Natural killer cell (primary cell): ENCODE data around the gene NME1. TPM values are rescaled to one million over a fixed set of nuclear protein-coding genes. Genes with fewer than 3 reads are reported as not detected.

ENCODE experiments used
- ATAC-seq, 3 donors: fragments of 150-1000 bp in 2 of 3; fragments of 200-7000 bp in 1 of 3; cut with Tn5 transposase; 1 replicate in 1 of 3; 2 replicates in 2 of 3; pipeline ENCODE4 v1.10.0; 2021; ENCODE audit warnings: mild to moderate bottlenecking in 2 of 3, moderate library complexity in 2 of 3
- DNase-seq, 2 donors: peaks; one replicate each; pipeline versions ENCODE4 v3.0.0 to v3.0.0-alpha.2; 2013 to 2021; ENCODE audit warnings: mixed read lengths in 1 of 2
- H3K27ac ChIP-seq: one replicate; pipeline ENCODE4 v1.5.1; 2013; ENCODE audit warnings: mild to moderate bottlenecking, low read length
- H3K27me3 ChIP-seq: one replicate; pipeline ENCODE4 v1.6.1; 2013; ENCODE audit warnings: low read length; ENCODE audit not compliant: control insufficient read depth, insufficient read depth
- H3K36me3 ChIP-seq: one replicate; pipeline ENCODE4 v1.6.1; 2013; ENCODE audit warnings: low read length; ENCODE audit not compliant: control insufficient read depth, insufficient read depth
- H3K4me1 ChIP-seq: one replicate; pipeline ENCODE4 v1.6.1; 2013; ENCODE audit warnings: low read length; ENCODE audit not compliant: control insufficient read depth, insufficient read depth
- H3K4me3 ChIP-seq: one replicate; pipeline ENCODE4 v1.5.1; 2013; ENCODE audit warnings: low read length
- H3K9me3 ChIP-seq: one replicate; pipeline ENCODE4 v1.6.1; 2013; ENCODE audit warnings: low read length; ENCODE audit not compliant: control insufficient read depth, insufficient read depth
- H3K27ac Mint-ChIP-seq, 2 donors: one replicate each; pipeline ENCODE4 v1.8.0; 2022; ENCODE audit warnings: mild to moderate bottlenecking in 2 of 2, mixed read lengths in 2 of 2, moderate library complexity in 1 of 2
- H3K27me3 Mint-ChIP-seq, 2 donors: one replicate each; pipeline ENCODE4 v1.8.0; 2022; ENCODE audit warnings: low read depth in 2 of 2, mixed read lengths in 2 of 2
- H3K36me3 Mint-ChIP-seq: one replicate; pipeline ENCODE4 v1.8.0; 2022; ENCODE audit warnings: mixed read lengths
- H3K4me1 Mint-ChIP-seq, 2 donors: one replicate each; pipeline ENCODE4 v1.8.0; 2022; ENCODE audit warnings: mixed read lengths in 2 of 2
- H3K4me3 Mint-ChIP-seq: one replicate; pipeline ENCODE4 v1.8.0; 2022; ENCODE audit warnings: mild to moderate bottlenecking, moderate library complexity, mixed read lengths
- H3K9me3 Mint-ChIP-seq, 2 donors: one replicate each; pipeline ENCODE4 v1.8.0; 2022; ENCODE audit warnings: mixed read lengths in 2 of 2
- WGBS: methylation state at CpG from one replicate; pipeline ENCODE4 v1.1.7; 2013; ENCODE audit warnings: missing lambda C conversion rate; ENCODE audit not compliant: insufficient coverage; 5-methylcytosine and 5-hydroxymethylcytosine counted together
- intact Hi-C: fragments of 100-400 bp; cut with micrococcal nuclease; formaldehyde crosslinking; loops from one replicate; pipeline ENCODE4 v1.14.2; 2022
- total RNA-seq, 4 donors: library from RNA; stranded (reverse); fragments of 120-200 nt in 1 of 4; gene quantifications; one replicate each; pipeline versions ENCODE4 v1.2.3 to v1.2.4, GENCODE V29; 2013 to 2022
- TF ChIP-seq, protein P1 (sequence below): fragments of 200-600 bp; IDR thresholded peaks from one replicate; pipeline ENCODE4 v1.8.0; 2022; ENCODE audit warnings: antibody characterized with exemption

NME1 gene
- total RNA-seq, 3 donors from 2014 or later (not counting 1 experiment from before 2014, with no cell fraction given): 14.7 to 17.8 (median 15.0) TPM

DNA sequence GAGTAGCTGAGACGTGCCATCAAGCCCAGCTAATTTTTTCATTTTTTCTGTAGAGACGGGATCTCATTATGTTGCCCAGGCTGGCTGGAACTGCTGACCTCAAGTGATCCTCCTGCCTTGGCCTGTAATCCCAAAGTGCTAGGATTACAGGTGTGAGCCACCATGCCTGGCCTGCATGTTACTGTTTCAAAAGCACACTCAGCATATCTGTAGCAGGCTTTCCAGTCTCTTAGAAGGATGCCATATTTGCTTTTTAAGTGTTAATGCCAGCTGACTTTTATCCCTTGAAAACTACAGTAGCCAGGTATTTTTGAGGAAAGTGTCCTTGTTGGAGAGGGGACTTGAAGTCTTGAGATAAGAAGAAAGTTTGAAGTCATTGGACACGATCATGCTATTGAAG is 17.4 kb upstream of the NME1 start:
- H3K9me3 Mint-ChIP-seq: no peaks in the 10 kb centered on the region
- no peak overlapping the region for H3K27ac Mint-ChIP-seq
- H3K4me3 ChIP-seq: no peak overlapping the region
- no peak overlapping the region for H3K27ac ChIP-seq
- no peaks in the 10 kb centered on the region for H3K27me3 ChIP-seq
- H3K9me3 ChIP-seq: no peaks in the 10 kb centered on the region
- WGBS: 95% methylated on average over 3 of the region's 3 CpGs
- H3K4me1 Mint-ChIP-seq: no peaks in the 10 kb centered on the region
- no peaks in the 10 kb centered on the region for H3K36me3 ChIP-seq
- ATAC-seq (no peak), DNase-seq (no peak)
- TF ChIP-seq, protein P1, sequence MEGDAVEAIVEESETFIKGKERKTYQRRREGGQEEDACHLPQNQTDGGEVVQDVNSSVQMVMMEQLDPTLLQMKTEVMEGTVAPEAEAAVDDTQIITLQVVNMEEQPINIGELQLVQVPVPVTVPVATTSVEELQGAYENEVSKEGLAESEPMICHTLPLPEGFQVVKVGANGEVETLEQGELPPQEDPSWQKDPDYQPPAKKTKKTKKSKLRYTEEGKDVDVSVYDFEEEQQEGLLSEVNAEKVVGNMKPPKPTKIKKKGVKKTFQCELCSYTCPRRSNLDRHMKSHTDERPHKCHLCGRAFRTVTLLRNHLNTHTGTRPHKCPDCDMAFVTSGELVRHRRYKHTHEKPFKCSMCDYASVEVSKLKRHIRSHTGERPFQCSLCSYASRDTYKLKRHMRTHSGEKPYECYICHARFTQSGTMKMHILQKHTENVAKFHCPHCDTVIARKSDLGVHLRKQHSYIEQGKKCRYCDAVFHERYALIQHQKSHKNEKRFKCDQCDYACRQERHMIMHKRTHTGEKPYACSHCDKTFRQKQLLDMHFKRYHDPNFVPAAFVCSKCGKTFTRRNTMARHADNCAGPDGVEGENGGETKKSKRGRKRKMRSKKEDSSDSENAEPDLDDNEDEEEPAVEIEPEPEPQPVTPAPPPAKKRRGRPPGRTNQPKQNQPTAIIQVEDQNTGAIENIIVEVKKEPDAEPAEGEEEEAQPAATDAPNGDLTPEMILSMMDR: no peak
- no peaks in the 10 kb centered on the region for H3K36me3 Mint-ChIP-seq
- H3K27me3 Mint-ChIP-seq: peaks cover 0 to 6% of the 10 kb centered on the region in 2 donors
- intact Hi-C loops: no loop called here
- H3K4me1 ChIP-seq: no peaks in the 10 kb centered on the region
- H3K4me3 Mint-ChIP-seq: no peak overlapping the region

DNA sequence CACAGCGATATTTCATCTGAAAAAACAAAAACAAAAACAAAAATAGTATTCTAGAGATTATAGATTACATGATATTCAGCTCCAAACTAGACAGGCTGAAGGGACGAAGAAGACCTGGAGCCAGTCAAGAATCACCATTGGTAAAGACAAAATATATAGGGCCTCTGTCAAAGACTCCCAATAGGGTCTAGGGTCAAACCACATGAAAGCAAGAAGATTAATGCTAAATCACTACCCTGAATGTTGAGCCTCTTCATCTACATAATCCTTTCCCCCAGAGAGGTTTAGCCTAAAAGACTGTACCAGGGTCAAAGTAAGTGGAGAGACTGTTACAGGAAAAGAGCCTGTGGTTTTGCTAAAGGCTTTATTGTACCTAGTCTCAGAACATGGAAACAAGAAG is 10.8 kb upstream of the NME1 start:
- Histone ChIP-seq H3K4me3 (no peak overlapping the region), H3K27ac (no peak overlapping the region), H3K4me1 (no peaks in the 10 kb centered on the region), H3K27me3 (no peaks in the 10 kb centered on the region), H3K9me3 (no peaks in the 10 kb centered on the region), H3K36me3 (no peaks in the 10 kb centered on the region)
- Mint-ChIP-seq H3K27ac (no peak overlapping the region), H3K4me1 (no peaks in the 10 kb centered on the region), H3K9me3 (no peaks in the 10 kb centered on the region), H3K36me3 (no peaks in the 10 kb centered on the region), H3K27me3 (peaks cover 0 to 5% of the 10 kb centered on the region in 2 donors), H3K4me3 (no peak overlapping the region)
- TF ChIP-seq, protein P1: no peak
- WGBS: 100% methylated on average over 1 of the region's 2 CpGs
- DNase-seq (no peak), ATAC-seq (no peak)
- intact Hi-C loops: no loop called here

DNA sequence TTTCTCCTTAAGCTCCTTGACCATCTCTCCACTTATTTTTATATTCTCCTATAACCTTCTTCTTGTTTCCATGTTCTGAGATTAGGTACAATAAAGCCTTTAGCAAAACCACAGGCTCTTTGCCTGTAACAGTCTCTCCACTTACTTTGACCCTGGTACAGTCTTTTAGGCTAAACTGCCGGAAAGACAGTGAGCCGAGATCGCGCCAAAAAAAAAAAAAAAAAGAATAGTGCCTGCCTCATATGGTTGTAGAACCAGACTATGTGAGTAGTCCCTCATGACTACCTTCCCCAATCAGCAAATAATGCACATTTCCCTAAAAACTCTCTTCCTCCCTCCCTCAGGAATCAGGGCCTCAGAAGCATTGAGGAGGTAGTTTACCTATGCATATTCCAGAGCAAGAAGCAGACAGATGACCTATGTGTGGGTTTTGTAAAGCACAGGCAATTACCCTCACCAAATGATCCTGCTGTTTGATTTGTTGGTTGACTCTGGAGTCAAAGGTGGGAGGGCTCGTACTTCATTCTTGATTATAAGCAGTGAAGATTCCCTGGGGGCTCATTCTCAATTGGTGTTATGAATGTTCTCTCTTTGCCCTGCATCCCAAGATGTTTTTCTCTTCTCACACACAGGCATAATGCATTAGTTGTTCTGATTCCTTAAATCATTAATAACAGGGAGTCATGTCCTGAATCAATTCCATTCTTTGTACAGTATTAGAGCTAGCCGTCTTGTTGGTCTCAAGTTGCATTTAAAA is 8.9 kb upstream of the NME1 start:
- Histone ChIP-seq H3K36me3 (no peaks in the 10 kb centered on the region), H3K4me1 (no peaks in the 10 kb centered on the region), H3K9me3 (no peaks in the 10 kb centered on the region), H3K27ac (no peak overlapping the region), H3K4me3 (no peak overlapping the region), H3K27me3 (no peaks in the 10 kb centered on the region)
- ATAC-seq (no peak), DNase-seq (no peak)
- TF ChIP-seq, protein P1: no peak
- H3K4me1 Mint-ChIP-seq: no peaks in the 10 kb centered on the region
- no peak overlapping the region for H3K4me3 Mint-ChIP-seq
- H3K9me3 Mint-ChIP-seq: no peaks in the 10 kb centered on the region
- intact Hi-C loops: no loop called here
- no peaks in the 10 kb centered on the region for H3K36me3 Mint-ChIP-seq
- no peak overlapping the region for H3K27ac Mint-ChIP-seq
- WGBS: 90% methylated on average over 5 of the region's 6 CpGs
- peaks cover 0 to 5% of the 10 kb centered on the region in 2 donors for H3K27me3 Mint-ChIP-seq

DNA sequence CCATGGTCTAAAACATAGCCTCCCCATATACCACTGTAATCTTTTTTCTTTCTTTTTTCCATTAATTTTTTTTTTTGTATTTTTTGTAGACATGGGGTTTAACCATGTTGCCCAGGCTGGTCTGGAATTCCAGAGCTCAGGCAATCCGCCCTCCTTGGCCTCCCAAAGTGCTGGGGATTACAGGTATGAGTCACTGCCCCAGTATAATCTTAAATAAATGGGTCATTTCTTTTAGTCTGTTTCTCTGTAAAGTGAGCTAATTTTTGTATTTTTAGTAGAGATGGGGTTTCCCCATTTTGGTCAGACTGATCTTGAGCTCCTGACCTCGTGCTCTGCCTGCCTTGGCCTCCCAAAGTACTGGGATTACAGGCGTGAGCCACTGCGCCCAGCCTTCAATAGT is 5.7 kb upstream of the NME1 start:
- H3K27ac ChIP-seq: no peak overlapping the region
- no peak overlapping the region for H3K27ac Mint-ChIP-seq
- no peaks in the 10 kb centered on the region for H3K36me3 Mint-ChIP-seq
- H3K27me3 ChIP-seq: no peaks in the 10 kb centered on the region
- H3K36me3 ChIP-seq: no peaks in the 10 kb centered on the region
- H3K4me3 Mint-ChIP-seq: no peak overlapping the region
- intact Hi-C loops: no loop called here
- WGBS: 64% methylated on average over 3 of the region's 4 CpGs
- no peak for ATAC-seq
- H3K4me1 ChIP-seq: peaks cover under 1% of the 10 kb centered on the region
- H3K9me3 ChIP-seq: no peaks in the 10 kb centered on the region
- H3K4me3 ChIP-seq: no peak overlapping the region
- TF ChIP-seq, protein P1: no peak
- no peaks in the 10 kb centered on the region for H3K9me3 Mint-ChIP-seq
- no peak for DNase-seq
- peaks cover 0 to 5% of the 10 kb centered on the region in 2 donors for H3K27me3 Mint-ChIP-seq
- no peaks in the 10 kb centered on the region for H3K4me1 Mint-ChIP-seq
